ENCODE measurements around the gene TRPM5.

The TRPM5 gene

GRCh38 chr11:2400069-2400761 is 44.1 kb downstream of the TRPM5 start, which contains the start of gene TSSC4:
TSS of gene TSSC4 (plus strand) at chr11:2400750. CDS start at chr11:2402634, 1,884 bp downstream.
- TF ChIP-seq CTCF (IDR thresholded peaks at IDR 0.05; ENCODE audit: extremely low read depth, insufficient read depth, missing control alignments), result peak; percentile 100
- in situ Hi-C loops (cut with MboI; ENCODE audit: low pct_unique_long_range_greater_than_20kb, low sequenced_read_pairs, unreplicated experiment), result loop anchor here (25.0 kb wide), 1 partner anchor 213 kb away; no protein-coding TSS in a partner anchor
- DNase-seq (ENCODE audit: low spot score), result peak; percentile 100

- no peak for TF ChIP-seq CTCF (IDR thresholded peaks at IDR 0.05; ENCODE audit: extremely low read depth, insufficient read depth, missing control alignments)
- in situ Hi-C loops (cut with MboI; ENCODE audit: low pct_unique_long_range_greater_than_20kb, low sequenced_read_pairs, unreplicated experiment), result loop anchor here (25.0 kb wide), 1 partner anchor 212 kb away; no protein-coding TSS in a partner anchor
- DNase-seq (ENCODE audit: low spot score), result no peak
Observed at GRCh38 chr11:2399488-2400068, 44.7 kb downstream of the TRPM5 start.

- in situ Hi-C loops (cut with MboI; ENCODE audit: low pct_unique_long_range_greater_than_20kb, low sequenced_read_pairs, unreplicated experiment), result no loop called here
- DNase-seq (ENCODE audit: low spot score), result no peak
- TF ChIP-seq CTCF (IDR thresholded peaks at IDR 0.05; ENCODE audit: extremely low read depth, insufficient read depth, missing control alignments), result no peak
Observed at GRCh38 chr11:2398664-2399355, 45.5 kb downstream of the TRPM5 start.

GRCh38 chr11:2397005-2397404 is 47.3 kb downstream of the TRPM5 start:
- TF ChIP-seq CTCF (IDR thresholded peaks at IDR 0.05; ENCODE audit: extremely low read depth, insufficient read depth, missing control alignments), result no peak
- in situ Hi-C loops (cut with MboI; ENCODE audit: low pct_unique_long_range_greater_than_20kb, low sequenced_read_pairs, unreplicated experiment), result no loop called here
- no peak for DNase-seq (ENCODE audit: low spot score)

GRCh38 chr11:2396471-2396870 is 47.8 kb downstream of the TRPM5 start:
- TF ChIP-seq CTCF (IDR thresholded peaks at IDR 0.05; ENCODE audit: extremely low read depth, insufficient read depth, missing control alignments), result no peak
- DNase-seq (ENCODE audit: low spot score), result no peak
- in situ Hi-C loops (cut with MboI; ENCODE audit: low pct_unique_long_range_greater_than_20kb, low sequenced_read_pairs, unreplicated experiment), result no loop called here

GRCh38 chr11:2395856-2396255 is 48.5 kb downstream of the TRPM5 start:
- in situ Hi-C loops (cut with MboI; ENCODE audit: low pct_unique_long_range_greater_than_20kb, low sequenced_read_pairs, unreplicated experiment), result no loop called here
- TF ChIP-seq CTCF (IDR thresholded peaks at IDR 0.05; ENCODE audit: extremely low read depth, insufficient read depth, missing control alignments), result no peak

More at GRCh38 chr11:2395856-2396255, 48.5 kb downstream of the TRPM5 start:
- DNase-seq (ENCODE audit: low spot score), result no peak

Data from GM13977 (cell line).